Transverse colon (tissue), 4 donors: Measurements from ENCODE around the gene SEC14L2. TPM values are rescaled to one million over a fixed set of nuclear protein-coding genes. Genes with fewer than 3 reads are reported as not detected.
"Not testable (repeated sequence)": the region's sequence is repeated elsewhere in the genome, so short reads cannot be mapped to it uniquely, and the experiment has no call there.

ENCODE experiments used
- DNase-seq: peaks from one replicate; pipeline ENCODE4 v3.0.0-alpha.2; 2019
- H3K27ac ChIP-seq, 4 donors: fragments of 200-600 bp; sonication (generic); 2 replicates each; pipeline ENCODE4 v1.5.1; 2016 to 2018; ENCODE audit warnings: inconsistent platforms in 4 of 4
- H3K27me3 ChIP-seq: fragments of 200-600 bp; sonication (generic); 2 replicates; pipeline ENCODE4 v1.5.1; 2017; ENCODE audit warnings: inconsistent platforms
- H3K36me3 ChIP-seq, 4 donors: fragments of 200-600 bp; sonication (generic); 2 replicates each; pipeline ENCODE4 v1.5.1; 2017 to 2019; ENCODE audit warnings: inconsistent platforms in 4 of 4
- H3K4me1 ChIP-seq, 4 donors: fragments of 200-600 bp; sonication (generic); 2 replicates each; pipeline ENCODE4 v1.5.1; 2017 to 2020; ENCODE audit warnings: inconsistent platforms in 4 of 4
- H3K4me3 ChIP-seq, 4 donors: fragments of 200-600 bp; sonication (generic); 1 replicate in 1 of 4; 2 replicates in 3 of 4; pipeline versions ENCODE4 v1.5.1 to v1.6.1; 2017 to 2019; ENCODE audit warnings: inconsistent platforms in 4 of 4
- H3K9me3 ChIP-seq, 2 donors: fragments of 200-600 bp; sonication (generic); 2 replicates each; pipeline ENCODE4 v1.5.1; 2017 to 2019; ENCODE audit warnings: inconsistent platforms in 2 of 2
- CTCF ChIP-seq, 5 experiments: fragments of 200-600 bp in 3 of 5; fragments of 450-650 bp in 2 of 5; sonication (generic) in 3 of 5; IDR thresholded peaks; 1 replicate in 2 of 5; 2 replicates in 3 of 5; pipeline ENCODE4 v1.5.1; 2016 to 2017; ENCODE audit warnings: antibody characterized with exemption in 5 of 5, inconsistent platforms in 3 of 5, mild to moderate bottlenecking in 2 of 5, moderate library complexity in 1 of 5
- EP300 ChIP-seq: sonication (generic); formaldehyde crosslinking; IDR thresholded peaks from one replicate; pipeline ENCODE4 v1.6.1; 2017; ENCODE audit warnings: antibody characterized with exemption, low read depth
- POLR2A ChIP-seq: fragments of 450-650 bp; IDR thresholded peaks from one replicate; pipeline ENCODE4 v1.6.1; 2016; ENCODE audit warnings: antibody characterized with exemption, mild to moderate bottlenecking, moderate library complexity
- POLR2AphosphoS5 ChIP-seq, 3 donors: sonication (generic); formaldehyde crosslinking; IDR thresholded peaks; one replicate each; pipeline ENCODE4 v1.6.1; 2016; ENCODE audit warnings: antibody characterized with exemption in 3 of 3
- WGBS, 2 donors: methylation state at CpG; one replicate each; pipeline ENCODE4 v1.1.5; 2018; ENCODE audit warnings: low coverage in 1 of 2; 5-methylcytosine and 5-hydroxymethylcytosine counted together
- in situ Hi-C, 4 donors: fragments of 200-750 bp; cut with MboI; loops; one replicate each; pipeline versions ENCODE4 v1.15.0 to v1.15.1; 2017; ENCODE audit warnings: low sequenced_read_pairs in 3 of 4, low pct_ligation_motif_present in 1 of 4, low pct_unique_long_range_greater_than_20kb in 1 of 4
- intact Hi-C: fragments of 100-400 bp; cut with DNase I; formaldehyde crosslinking; loops from one replicate; pipeline ENCODE4 v1.15.1; 2023; ENCODE audit warnings: low total_unique reads
- total RNA-seq, 4 donors: library from RNA; depleted of rRNA; stranded (reverse); fragments of >200 nt; gene quantifications; one replicate each; pipeline ENCODE4 v1.1.0, GENCODE V29; 2016

SEC14L2 gene
- total RNA-seq, 4 donors from 2014 or later: 2.2 to 5.5 (median 4.5) TPM; not detected in 1

DNA sequence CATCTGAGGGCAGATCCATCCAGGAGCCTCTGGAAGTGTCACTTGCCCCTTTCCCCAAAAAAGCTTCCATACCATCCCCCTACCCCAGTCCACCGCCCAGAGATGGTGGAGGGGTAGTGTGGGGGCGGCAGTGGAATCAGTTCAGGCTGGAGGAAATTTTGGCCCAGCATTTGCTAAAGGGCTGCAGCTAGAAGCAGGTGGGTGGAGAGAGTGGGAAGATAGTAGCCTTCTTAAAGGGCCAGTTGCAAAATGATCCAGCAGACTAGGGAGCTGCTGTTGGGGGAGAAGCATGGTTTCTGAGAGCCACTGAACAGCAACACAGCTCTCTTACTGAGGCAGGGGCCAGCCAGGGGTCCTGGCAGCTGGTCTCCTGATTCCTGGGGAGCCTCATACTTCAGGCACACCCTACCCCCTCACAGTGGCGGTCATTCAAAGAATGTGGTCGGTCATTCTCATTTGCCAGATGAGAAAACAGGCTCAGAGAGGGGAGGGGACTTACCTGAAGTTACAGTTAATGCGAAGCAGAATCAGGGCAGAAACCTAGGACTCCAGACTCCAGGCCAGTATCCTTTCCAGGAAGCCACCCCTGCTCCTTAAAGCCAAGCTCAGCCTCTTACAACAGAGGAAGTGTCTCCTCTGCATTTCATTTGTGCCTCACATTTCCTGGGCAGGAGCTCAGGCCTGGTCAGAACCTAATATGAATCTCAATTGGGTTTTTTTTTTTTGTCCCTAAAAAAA lies 5.4 kb downstream of the SEC14L2 start:
- WGBS, 2 donors: 71% methylated on average over 5 of the region's 5 CpGs; no CpG with 5 or more reads in 1 of the 2 donors
- in situ Hi-C loops: no loop called here

GRCh38 chr22:30402766-30403104 lies 5.9 kb downstream of the SEC14L2 start:
- intact Hi-C loops, H3K4me3 ChIP-seq, DNase-seq, H3K27ac ChIP-seq, H3K4me1 ChIP-seq, in situ Hi-C loops, H3K36me3 ChIP-seq, H3K27me3 ChIP-seq, H3K9me3 ChIP-seq: not testable (repeated sequence)
- 93 to 97% methylated on average over 5 of the region's 5 CpGs for WGBS, 2 donors

More for the DNA sequence above, 5.4 kb downstream of the SEC14L2 start:
- Histone ChIP-seq H3K27ac (no peak overlapping the region), H3K9me3 (no peaks in the 10 kb centered on the region), H3K4me1 (peaks cover 0 to 15% (median 7%) of the 10 kb centered on the region in 4 donors), H3K27me3 (peaks cover 13% of the 10 kb centered on the region), H3K4me3 (no peak overlapping the region), H3K36me3 (no peaks in the 10 kb centered on the region)
- TF ChIP-seq CTCF (IDR thresholded peaks at IDR 0.05) (no peak), POLR2A (no peak), POLR2AphosphoS5 (IDR thresholded peaks at IDR 0.05) (no peak), EP300 (no peak)
- DNase-seq: no peak
- intact Hi-C loops: no loop called here

DNA sequence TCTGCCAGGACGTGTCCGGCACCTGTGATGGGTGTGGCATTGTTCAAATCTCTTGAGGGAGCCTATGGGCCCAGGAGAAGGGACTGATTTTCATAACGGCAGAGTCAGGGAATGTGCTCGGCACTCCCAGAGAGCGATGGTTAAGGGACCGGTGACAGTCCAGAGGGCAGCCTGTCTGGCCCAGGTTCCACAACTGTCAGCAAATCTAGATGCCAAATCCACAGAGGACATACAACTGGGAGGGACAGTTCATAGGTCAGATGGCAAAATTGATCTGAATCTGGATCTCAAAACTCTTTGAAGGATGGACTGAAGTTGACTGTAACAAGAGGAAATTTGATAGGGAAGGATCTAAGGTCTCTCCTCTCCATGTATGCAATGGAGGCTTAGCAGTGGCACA lies 7.5 kb downstream of the SEC14L2 start:
- H3K4me3 ChIP-seq: no peak overlapping the region
- intact Hi-C loops: no loop called here
- no peak for TF ChIP-seq EP300
- TF ChIP-seq CTCF (IDR thresholded peaks at IDR 0.05): no peak
- TF ChIP-seq POLR2A: no peak
- TF ChIP-seq POLR2AphosphoS5 (IDR thresholded peaks at IDR 0.05): no peak
- H3K9me3 ChIP-seq: no peaks in the 10 kb centered on the region
- H3K4me1 ChIP-seq: no peaks in the 10 kb centered on the region
- H3K27me3 ChIP-seq: no peaks in the 10 kb centered on the region
- no peaks in the 10 kb centered on the region for H3K36me3 ChIP-seq
- DNase-seq: no peak
- in situ Hi-C loops: no loop called here
- H3K27ac ChIP-seq: no peak overlapping the region
- WGBS, 2 donors: 79% methylated on average over 6 of the region's 6 CpGs; no CpG with 5 or more reads in 1 of the 2 donors

GRCh38 chr22:30405731-30406130 lies 8.9 kb downstream of the SEC14L2 start:
- no peaks in the 10 kb centered on the region for H3K27me3 ChIP-seq
- WGBS, 2 donors: 65 to 93% methylated on average over 4 of the region's 4 CpGs
- H3K9me3 ChIP-seq: no peaks in the 10 kb centered on the region
- no peak overlapping the region for H3K4me3 ChIP-seq
- DNase-seq: no peak
- H3K36me3 ChIP-seq: no peaks in the 10 kb centered on the region
- no peaks in the 10 kb centered on the region for H3K4me1 ChIP-seq
- in situ Hi-C loops: no loop called here
- intact Hi-C loops: no loop called here
- H3K27ac ChIP-seq: no peak overlapping the region
- TF ChIP-seq CTCF (IDR thresholded peaks at IDR 0.05): no peak
- TF ChIP-seq EP300: no peak
- no peak for TF ChIP-seq POLR2AphosphoS5 (IDR thresholded peaks at IDR 0.05)
- TF ChIP-seq POLR2A: no peak

- WGBS, 2 donors: 87 to 93% methylated on average over 3 to 6 of the region's 6 CpGs
- Histone ChIP-seq H3K4me1 (no peaks in the 10 kb centered on the region), H3K27ac (no peak overlapping the region), H3K4me3 (no peak overlapping the region), H3K9me3 (no peaks in the 10 kb centered on the region), H3K36me3 (no peaks in the 10 kb centered on the region), H3K27me3 (no peaks in the 10 kb centered on the region)
- DNase-seq: no peak
- intact Hi-C loops (no loop called here), in situ Hi-C loops (no loop called here)
- no peak for TF ChIP-seq POLR2AphosphoS5 (IDR thresholded peaks at IDR 0.05)
- no peak for TF ChIP-seq CTCF (IDR thresholded peaks at IDR 0.05)
- no peak for TF ChIP-seq POLR2A
- TF ChIP-seq EP300: no peak
These were observed 9.6 kb downstream of the SEC14L2 start for GRCh38 chr22:30406400-30406799.
